Activated CD4-positive, CD25-positive, alpha-beta regulatory T cell treated with anti-CD3 and anti-CD28 coated beads, Interleukin-2, amount 50 U/mL, for 72 hours (primary cell): ENCODE measurements around the gene RERE.
"Not testable (repeated sequence)": the region's sequence is repeated elsewhere in the genome, so short reads cannot be mapped to it uniquely, and the experiment has no call there.

Source experiments
- DNase-seq: peaks from one replicate; pipeline ENCODE4 v3.0.0; 2021

The RERE gene

GRCh38 chr1:8598783-8599182 is 218.7 kb downstream of the RERE start:
- no peak for DNase-seq

DNA sequence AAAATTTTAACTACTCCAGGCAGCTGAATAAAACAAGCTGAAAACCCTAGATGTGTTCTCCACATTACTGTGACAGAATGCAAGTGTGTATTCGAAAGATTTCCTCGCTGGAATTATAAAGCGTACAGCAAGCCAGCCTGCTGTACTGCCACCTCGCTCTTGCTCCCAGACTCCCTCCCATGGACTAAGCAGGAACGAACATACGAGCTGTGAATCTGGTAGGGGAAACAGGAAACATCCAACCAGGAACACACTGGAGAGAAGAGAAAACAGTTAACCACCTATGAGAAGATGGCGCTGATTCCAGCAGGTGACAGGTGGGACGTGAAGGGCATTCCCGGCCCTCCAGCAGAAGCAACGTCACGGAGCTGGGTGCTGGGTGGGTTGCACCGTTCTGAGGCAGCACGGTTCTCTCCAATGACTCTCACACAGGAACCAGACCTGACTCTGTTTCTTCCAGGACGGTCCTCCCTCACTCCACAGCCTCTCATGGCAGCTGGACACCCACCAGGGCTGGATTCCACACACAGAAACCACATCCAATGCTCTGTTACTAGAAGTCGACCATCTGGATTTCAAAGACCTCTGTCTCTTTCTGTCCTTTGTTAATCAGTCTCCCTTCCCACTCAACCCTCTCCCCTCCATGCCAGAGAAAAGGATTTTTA is 219.2 kb downstream of the RERE start:
- no peak for DNase-seq

DNA sequence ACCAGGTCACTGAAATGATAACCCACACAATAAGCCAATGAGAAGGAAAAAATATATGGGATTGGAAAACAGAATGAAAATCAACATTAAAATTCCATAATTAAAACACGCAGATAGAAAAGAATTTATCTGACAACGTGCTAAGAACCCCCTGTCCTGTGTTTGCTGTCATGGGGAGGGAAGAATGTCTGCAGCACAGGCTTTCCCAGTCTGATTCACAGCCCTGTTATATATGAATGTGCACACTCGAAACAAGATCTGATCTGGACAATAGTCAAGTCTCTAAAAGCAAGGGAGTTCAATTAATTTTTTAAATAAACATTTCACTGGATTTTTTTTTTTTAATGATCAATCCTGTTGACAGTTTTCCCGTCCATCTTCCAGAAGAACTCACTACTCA is 220.0 kb downstream of the RERE start:
- no peak for DNase-seq

DNA sequence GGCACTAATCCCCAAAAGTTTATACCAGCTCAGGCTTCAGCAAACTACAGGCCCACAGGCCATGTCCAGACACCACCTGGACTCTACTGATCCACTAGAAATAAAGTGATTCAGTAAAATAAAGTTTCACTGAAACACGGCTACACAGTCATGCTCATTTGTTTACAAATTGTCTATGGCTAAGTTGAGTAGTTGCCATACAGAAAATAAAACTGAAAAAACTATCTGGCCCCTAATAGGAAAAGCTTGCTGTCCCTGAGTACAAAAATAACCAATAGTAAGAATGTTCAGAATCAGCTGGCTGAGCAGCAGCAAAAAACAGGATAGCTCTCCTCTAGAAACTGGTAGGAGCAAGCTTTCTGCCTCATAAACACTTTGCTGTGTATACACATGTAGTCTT is 221.5 kb downstream of the RERE start:
- DNase-seq: no peak

GRCh38 chr1:8595332-8595731 is 222.1 kb downstream of the RERE start:
- DNase-seq: no peak

- DNase-seq: not testable (repeated sequence)
These were observed 224.1 kb downstream of the RERE start for GRCh38 chr1:8593292-8593691.

GRCh38 chr1:8591569-8591968 is 225.9 kb downstream of the RERE start:
- no peak for DNase-seq

GRCh38 chr1:8590721-8591351 is 226.6 kb downstream of the RERE start:
- no peak for DNase-seq

DNA sequence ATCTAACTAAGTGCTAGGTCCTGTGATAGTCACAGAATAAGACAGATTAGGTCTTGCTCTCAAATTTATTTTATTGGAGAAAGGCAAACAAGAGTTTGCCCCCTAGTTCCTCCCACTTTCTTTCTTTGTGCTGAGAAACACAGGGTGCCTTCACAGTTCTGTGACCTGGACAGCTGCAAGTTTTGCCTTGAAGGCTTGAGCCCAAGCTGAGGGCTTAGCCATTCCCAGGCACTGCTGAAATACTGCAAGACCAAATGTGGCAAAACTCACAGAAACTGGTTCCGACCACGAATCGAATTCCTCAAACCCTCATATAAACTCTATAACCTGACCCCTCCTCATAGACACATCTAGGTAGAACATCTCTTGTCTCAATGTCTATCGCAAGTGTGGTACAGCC is 227.9 kb downstream of the RERE start:
- DNase-seq: no peak

- DNase-seq: no peak
These were observed 229.7 kb downstream of the RERE start for GRCh38 chr1:8587784-8588183.

DNA sequence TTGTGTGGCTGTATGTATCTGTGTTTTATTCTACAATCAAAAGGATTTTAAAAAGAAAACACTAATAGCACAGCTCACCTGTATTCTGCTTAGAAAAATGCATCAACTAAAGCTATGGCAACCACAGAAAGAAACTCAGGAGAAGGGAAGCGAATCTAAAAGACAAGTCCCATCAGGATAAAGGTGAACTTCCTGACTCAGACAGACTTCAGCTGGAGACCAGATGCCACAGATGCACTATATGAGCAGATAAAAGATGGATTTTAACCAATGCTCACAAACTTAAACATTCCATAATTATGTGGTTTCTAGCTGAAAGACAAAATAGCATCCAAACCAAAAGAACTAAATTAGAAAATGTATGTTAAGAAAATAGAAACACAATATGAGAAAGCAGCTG is 231.0 kb downstream of the RERE start:
- no peak for DNase-seq

- DNase-seq: no peak
These were observed 233.1 kb downstream of the RERE start for GRCh38 chr1:8584316-8584715.

DNA sequence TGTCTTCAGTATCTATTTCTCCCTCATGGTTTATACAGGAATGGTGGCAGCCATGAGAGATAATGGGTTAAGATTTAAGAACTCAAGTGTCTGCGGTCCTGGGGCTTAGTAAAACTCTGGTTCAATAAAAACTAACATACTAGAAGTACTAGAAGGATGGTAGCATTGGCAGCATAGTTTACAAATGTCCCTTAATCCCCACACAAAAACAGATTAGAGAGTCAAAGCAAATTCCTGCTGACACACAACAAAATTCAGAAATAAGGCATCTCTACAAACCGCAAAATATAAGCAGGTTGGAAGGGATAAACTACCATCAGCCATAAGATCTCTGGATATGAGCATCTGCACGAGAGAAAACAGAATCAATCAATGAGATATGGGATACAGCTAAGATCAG is 234.4 kb downstream of the RERE start:
- DNase-seq: no peak

GRCh38 chr1:8580566-8580965 is 236.9 kb downstream of the RERE start:
- no peak for DNase-seq

DNA sequence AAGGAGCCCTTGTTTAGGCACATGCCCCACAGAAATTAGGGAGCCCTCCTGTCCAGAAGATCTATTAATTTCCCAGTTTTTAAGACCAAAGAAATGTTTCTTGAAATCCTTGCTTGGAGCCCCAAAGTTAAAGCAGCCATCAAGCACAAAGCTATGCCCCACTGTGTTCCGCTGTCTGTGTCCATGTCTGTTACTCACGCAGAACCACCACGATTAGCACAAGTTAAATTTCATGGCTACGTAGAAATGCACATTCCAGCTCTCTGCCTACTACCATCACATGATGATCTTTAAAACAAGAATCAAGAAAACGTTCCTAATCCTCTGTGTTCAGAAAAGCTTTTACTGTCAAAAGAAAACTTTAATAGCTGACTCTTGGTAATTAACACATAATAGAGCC is 238.5 kb downstream of the RERE start:
- DNase-seq: no peak

- DNase-seq: no peak
These were observed 239.1 kb downstream of the RERE start for GRCh38 chr1:8578132-8578877.

DNA sequence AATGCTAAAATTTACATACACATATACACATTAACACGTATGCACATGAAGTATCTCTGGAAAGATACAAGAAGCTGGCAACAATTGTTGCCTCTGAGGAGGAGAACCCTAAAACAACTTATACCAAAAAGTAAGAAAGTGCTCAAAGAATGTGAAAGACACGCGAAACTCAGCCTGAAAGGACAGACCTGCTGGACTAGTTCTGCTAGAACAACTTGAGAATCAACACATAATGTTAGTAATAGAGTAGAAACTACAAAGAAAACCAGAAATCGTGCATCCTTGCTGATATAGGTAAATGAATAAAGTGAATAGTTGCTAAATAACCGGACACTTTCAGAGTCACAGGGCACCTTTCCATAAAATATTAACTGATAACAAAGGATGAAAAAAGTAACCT is 242.5 kb downstream of the RERE start:
- DNase-seq: no peak

- no peak for DNase-seq
These were observed 245.3 kb downstream of the RERE start for GRCh38 chr1:8572106-8572505.

GRCh38 chr1:8571200-8571984 is 246.0 kb downstream of the RERE start:
- DNase-seq: no peak

GRCh38 chr1:8570465-8570864 is 247.0 kb downstream of the RERE start:
- DNase-seq: no peak

GRCh38 chr1:8569242-8569641 is 248.2 kb downstream of the RERE start:
- DNase-seq: no peak

GRCh38 chr1:8568837-8569236 is 248.6 kb downstream of the RERE start:
- DNase-seq: no peak

- DNase-seq: no peak
These were observed 250.3 kb downstream of the RERE start for GRCh38 chr1:8567146-8567545.

- DNase-seq: no peak
These were observed 251.6 kb downstream of the RERE start for GRCh38 chr1:8565802-8566201.
